ENCODE measurements around the gene NFYC.

GRCh38 chr1:40770296-40771070 is 79.0 kb downstream of the NFYC start:
- TF ChIP-seq TAF1 (IDR thresholded peaks at IDR 0.05; ENCODE audit: borderline replicate concordance, insufficient read depth, low read length) (no peak), POLR2AphosphoS5 (IDR thresholded peaks at IDR 0.05; ENCODE audit: low read depth, low read length) (no peak), SIN3A (IDR thresholded peaks at IDR 0.05; ENCODE audit: borderline replicate concordance, insufficient read depth, low read length) (no peak)

Measured in PFSK-1 (cell line).